DOHH2 (cell line): ENCODE measurements around the gene WNT2.

Experiments
- CTCF ChIP-seq: fragments of 200-600 bp; sonication (generic); IDR thresholded peaks from one replicate; pipeline ENCODE4 v1.5.1; 2014; ENCODE audit warnings: antibody characterized with exemption, mild to moderate bottlenecking, low read depth, low read length; ENCODE audit not compliant: poor library complexity, severe bottlenecking
- EZH2phosphoT487 ChIP-seq: fragments of 200-600 bp; sonication (generic); IDR thresholded peaks from 2 replicates; pipeline ENCODE4 v1.6.1; 2017; ENCODE audit warnings: borderline replicate concordance, mild to moderate bottlenecking, antibody characterized with exemption, low read length, moderate library complexity, mixed read lengths

- TF ChIP-seq CTCF: no peak
- TF ChIP-seq EZH2phosphoT487: no peak
Observed at GRCh38 chr7:117296066-117296465, 26.8 kb downstream of the WNT2 start.
